GM15510 (cell line): ENCODE results near the gene AGFG1.
"Not testable (repeated sequence)": the region's sequence is repeated elsewhere in the genome, so short reads cannot be mapped to it uniquely, and the experiment has no call there.

Source experiments
- POLR2A ChIP-seq: IDR thresholded peaks from 3 replicates; pipeline ENCODE4 v1.6.1; 2011; ENCODE audit warnings: borderline replicate concordance; ENCODE audit not compliant: insufficient read length; ENCODE audit errors: extremely low read depth

The AGFG1 gene

DNA sequence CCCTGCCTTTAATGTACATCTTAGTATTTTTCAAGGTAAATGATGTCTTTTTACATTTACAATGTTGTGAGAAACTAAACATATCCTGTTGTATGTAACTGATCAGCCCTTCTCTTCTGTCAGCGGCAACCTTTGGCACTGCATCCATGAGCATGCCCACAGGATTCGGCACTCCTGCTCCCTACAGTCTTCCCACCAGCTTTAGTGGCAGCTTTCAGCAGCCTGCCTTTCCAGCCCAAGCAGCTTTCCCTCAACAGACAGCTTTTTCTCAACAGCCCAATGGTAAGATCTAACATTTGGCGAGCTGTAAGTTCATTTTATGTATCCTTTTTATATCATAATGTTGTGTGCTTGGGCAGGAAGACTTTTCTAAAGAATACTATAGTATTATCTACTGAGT is 79.9 kb downstream of the AGFG1 start:
- TF ChIP-seq POLR2A: no peak

DNA sequence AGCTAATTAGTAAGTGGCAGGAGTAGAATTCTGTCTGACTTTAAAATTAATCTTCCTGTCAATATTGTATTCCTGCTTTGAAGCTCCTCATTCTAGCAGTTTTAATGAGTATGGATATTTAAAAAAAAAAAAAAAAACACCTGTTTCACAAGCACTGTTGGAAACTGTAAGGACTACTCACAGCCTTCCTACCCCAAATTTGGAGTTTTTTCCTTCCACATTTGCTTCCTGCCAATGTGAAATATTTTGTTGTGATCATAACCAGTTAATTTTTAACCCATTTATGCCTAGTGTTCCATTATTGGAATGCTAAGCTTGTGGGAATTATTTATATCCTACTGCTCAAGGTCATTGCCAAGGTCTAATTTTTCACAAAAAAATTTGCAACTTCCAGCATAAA is 90.6 kb downstream of the AGFG1 start:
- no peak for TF ChIP-seq POLR2A

- TF ChIP-seq POLR2A: no peak
These were observed 93.1 kb downstream of the AGFG1 start for GRCh38 chr2:227565080-227565479.

GRCh38 chr2:227566012-227566411 is 94.1 kb downstream of the AGFG1 start:
- TF ChIP-seq POLR2A: no peak

DNA sequence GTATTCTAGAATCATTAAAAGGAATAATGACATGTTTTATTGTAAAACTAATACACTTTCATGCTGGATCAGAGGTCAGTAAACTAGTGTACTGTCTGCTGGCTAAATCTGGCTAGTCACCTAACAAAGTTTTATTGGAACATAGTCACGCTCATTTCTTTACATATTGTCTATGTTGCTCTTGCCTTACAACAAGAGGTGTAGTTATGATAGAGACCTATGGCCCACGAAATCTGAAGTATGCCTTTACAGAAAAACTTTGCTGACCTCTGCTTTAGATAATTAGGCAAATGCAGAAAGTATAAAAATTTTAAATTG is 96.9 kb downstream of the AGFG1 start:
- TF ChIP-seq POLR2A: no peak

GRCh38 chr2:227570615-227571014 is 98.7 kb downstream of the AGFG1 start:
- no peak for TF ChIP-seq POLR2A

- TF ChIP-seq POLR2A: no peak
These were observed 104.2 kb downstream of the AGFG1 start for GRCh38 chr2:227576110-227576509.

- no peak for TF ChIP-seq POLR2A
These were observed 104.9 kb downstream of the AGFG1 start for GRCh38 chr2:227576812-227577211.

DNA sequence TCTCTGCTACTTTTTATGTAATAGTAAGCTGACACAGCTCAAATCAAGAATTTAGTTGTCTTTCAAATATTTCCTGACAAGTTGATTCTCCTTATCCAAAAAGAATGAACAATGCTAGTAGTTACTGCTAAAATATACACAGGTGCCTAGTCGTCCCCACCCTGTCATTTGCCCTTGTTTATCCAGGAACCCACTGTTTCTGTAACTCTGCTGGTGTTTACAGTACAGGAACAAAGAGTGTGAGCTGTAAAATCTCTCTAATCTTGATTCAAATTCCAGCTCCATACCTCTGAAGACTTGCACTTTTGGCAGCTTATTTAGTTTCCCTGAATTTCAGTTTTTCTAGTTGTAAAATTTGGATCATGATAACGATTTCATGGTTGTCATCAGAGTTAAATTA is 105.6 kb downstream of the AGFG1 start:
- no peak for TF ChIP-seq POLR2A

- TF ChIP-seq POLR2A: no peak
These were observed 106.7 kb downstream of the AGFG1 start for GRCh38 chr2:227578642-227579041.

- TF ChIP-seq POLR2A: no peak
These were observed 107.8 kb downstream of the AGFG1 start for GRCh38 chr2:227579791-227580190.

- TF ChIP-seq POLR2A: no peak
These were observed 110.4 kb downstream of the AGFG1 start for GRCh38 chr2:227582369-227582768.

DNA sequence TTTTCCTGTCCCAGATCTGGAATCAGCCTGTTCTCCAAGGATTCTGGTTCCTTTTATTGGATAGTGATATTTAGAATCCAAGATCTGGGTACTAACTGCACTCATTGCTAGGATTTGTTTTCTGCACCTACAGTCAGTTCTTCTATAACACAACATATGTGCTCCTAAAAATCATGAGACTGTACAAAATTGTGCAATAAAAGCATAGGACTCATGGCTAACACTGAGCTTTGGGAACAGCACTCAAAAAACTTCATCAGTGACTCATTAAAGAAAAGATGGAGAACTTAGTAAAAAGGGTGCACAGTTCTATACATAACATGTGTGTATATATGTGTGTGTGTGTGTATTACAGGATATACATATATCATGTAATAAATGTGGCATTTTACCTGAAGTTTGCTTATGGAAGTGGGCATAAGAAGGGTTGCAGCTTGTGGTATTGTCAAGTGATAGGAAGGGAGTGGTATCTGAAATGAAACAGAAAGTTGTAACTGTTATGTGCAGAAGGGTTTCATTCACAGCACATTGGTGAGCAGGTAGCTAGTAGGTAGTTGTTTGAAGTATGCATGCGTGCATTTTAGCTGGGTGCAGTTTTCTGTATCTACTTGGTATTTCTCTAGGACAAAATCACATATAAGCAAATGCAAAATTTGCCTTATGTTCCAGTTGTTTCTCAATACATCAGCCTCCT is 120.9 kb downstream of the AGFG1 start:
- TF ChIP-seq POLR2A: no peak

GRCh38 chr2:227595797-227596196 is 123.8 kb downstream of the AGFG1 start:
- TF ChIP-seq POLR2A: no peak

DNA sequence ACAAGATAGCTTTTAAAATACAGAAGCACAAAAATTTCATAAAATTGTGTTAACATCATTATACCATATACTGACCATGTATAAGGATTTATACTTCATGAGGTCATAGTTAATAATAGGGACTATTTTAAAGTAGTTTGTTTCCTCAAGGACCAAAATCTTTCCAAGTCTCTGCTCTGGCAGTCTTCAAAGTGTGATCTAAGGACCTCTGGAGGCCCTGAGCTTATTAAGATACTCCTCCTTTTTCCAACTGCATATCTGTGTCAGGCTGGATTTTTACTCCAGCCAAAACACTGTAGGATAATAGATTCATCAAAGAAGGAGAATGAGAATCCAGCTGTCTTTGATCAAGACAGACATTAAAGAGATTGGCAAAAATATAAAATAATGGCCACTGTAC is 125.1 kb downstream of the AGFG1 start:
- no peak for TF ChIP-seq POLR2A

DNA sequence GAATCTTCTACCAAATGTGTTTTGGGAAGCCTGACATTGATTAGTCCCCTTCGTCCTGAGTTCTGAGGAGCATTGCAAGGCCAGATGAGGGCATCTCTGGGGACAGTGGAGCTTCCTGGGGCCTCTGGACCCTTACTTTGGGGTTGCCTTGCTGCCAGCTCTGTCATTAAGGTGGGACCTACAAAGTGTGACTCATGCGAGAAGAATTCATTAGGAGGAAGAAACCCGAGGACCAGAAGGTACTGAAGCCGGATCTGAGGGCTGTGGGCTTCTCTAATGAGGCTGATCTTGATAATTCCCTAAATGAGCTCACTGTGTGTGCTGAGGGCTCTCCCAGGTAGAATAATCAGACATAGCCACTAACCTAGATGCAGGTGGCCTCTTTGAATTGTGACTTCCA is 126.0 kb downstream of the AGFG1 start:
- TF ChIP-seq POLR2A: no peak

GRCh38 chr2:227598835-227599503 is 127.0 kb downstream of the AGFG1 start, which contains the start of gene SCYGR2:
SCYGR2 (plus strand) TSS chr2:227598893; CDS start chr2:227598893, 0 bp downstream.
- TF ChIP-seq POLR2A: not testable (repeated sequence)

DNA sequence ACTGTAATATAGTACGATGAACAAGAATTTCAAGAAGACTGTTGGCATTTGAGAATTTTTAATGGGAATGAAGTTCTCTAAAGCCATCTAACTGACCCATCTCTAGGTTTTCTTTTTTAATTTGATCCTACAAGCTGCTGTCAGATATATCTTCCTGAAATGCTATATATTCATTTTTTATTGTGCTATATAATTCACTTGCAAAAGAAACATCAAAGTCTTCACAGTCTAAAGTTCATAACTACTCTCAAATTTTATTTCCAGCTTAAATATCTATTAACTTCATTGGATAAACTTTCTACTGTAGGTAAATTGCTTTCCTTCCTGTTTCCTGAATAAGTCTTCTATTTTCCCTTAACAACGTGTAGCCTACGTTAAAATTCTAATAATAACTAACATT is 130.4 kb downstream of the AGFG1 start:
- TF ChIP-seq POLR2A: no peak

DNA sequence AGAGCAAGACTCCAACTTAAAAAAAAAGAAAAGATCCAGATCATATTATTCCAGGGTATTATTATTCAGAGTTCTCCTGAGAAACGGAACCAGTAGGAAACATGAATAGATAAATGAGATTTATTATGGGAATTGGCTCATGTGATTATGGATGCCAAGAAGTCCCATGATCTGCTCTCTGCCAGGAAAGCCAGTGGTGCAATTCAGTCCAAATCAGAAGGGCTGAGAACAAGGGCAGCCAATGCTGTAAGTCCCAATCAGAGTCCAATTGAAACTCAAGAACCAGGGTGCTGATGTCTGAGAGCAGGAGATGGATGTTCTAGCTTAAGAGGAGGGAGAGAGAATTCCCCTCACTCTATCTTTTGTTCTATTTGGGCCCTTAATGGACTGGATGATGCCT is 134.5 kb downstream of the AGFG1 start:
- TF ChIP-seq POLR2A: no peak
